Psoas muscle (tissue), 8 donors: ENCODE measurements around the gene CEMP1. TPM values are rescaled to one million over a fixed set of nuclear protein-coding genes. Genes with fewer than 3 reads are reported as not detected.

ENCODE experiments used
- ATAC-seq, 4 donors: fragments of 200-7000 bp; cut with Tn5 transposase; one replicate each; pipeline ENCODE4 v1.9.1; 2020; ENCODE audit warnings: moderate library complexity in 3 of 4, mild to moderate bottlenecking in 2 of 4
- DNase-seq, 2 donors: peaks; one replicate each; pipeline ENCODE4 v3.0.0-alpha.2; 2020
- H3K27ac ChIP-seq: fragments of 200-600 bp; one replicate; pipeline ENCODE4 v1.8.0; 2022
- H3K27me3 ChIP-seq, 3 donors: fragments of 200-600 bp in 1 of 3; one replicate each; pipeline versions ENCODE4 v1.6.1 to v1.8.0; 2013 to 2022; ENCODE audit warnings: low read length in 2 of 3, mild to moderate bottlenecking in 2 of 3, moderate library complexity in 1 of 3; ENCODE audit not compliant: insufficient read depth in 3 of 3
- H3K36me3 ChIP-seq, 2 donors: fragments of 200-600 bp in 1 of 2; one replicate each; pipeline versions ENCODE4 v1.6.1 to v1.8.0; 2013 to 2022; ENCODE audit warnings: low read depth in 1 of 2, mild to moderate bottlenecking in 1 of 2, moderate library complexity in 1 of 2; ENCODE audit not compliant: insufficient read depth in 1 of 2
- H3K4me1 ChIP-seq: fragments of 200-600 bp; one replicate; pipeline ENCODE4 v1.8.0; 2022
- H3K4me3 ChIP-seq: fragments of 200-600 bp; one replicate; pipeline ENCODE4 v1.8.0; 2022; ENCODE audit warnings: mild to moderate bottlenecking
- H3K9me3 ChIP-seq: fragments of 200-600 bp; one replicate; pipeline ENCODE4 v1.8.0; 2022
- CTCF ChIP-seq: fragments of 200-600 bp; IDR thresholded peaks from one replicate; pipeline ENCODE4 v1.8.0; 2022; ENCODE audit warnings: antibody characterized with exemption
- WGBS, 3 donors: extraction: QIAGEN DNeasy Blood & Tissue Kit; methylation state at CpG; one replicate each; pipeline versions ENCODE4 v1.1.6 to v1.1.7; 2013; 5-methylcytosine and 5-hydroxymethylcytosine counted together
- intact Hi-C, 2 donors: fragments of 100-400 bp; cut with DNase I; formaldehyde crosslinking; loops; one replicate each; pipeline versions ENCODE4 v1.11.0 to v1.14.2; 2022
- polyA plus RNA-seq, 3 donors: library from polyadenylated mRNA; stranded (reverse); fragments of 200-250 nt; gene quantifications; one replicate each; pipeline ENCODE4 v1.2.3, GENCODE V29; 2013
- total RNA-seq, 4 donors: library from RNA; stranded (reverse); fragmentation: NEBNext Ultra II Directional in 2 of 4; extraction: Animal tissue kit (Norgen Biotek cat#: 25700) in 2 of 4; gene quantifications; one replicate each; pipeline versions ENCODE4 v1.2.1 to v1.2.4, GENCODE V29; 2021 to 2023
- donor health status: healthy with polysubstance abuse.
- donor health status: DM: no; HTN: no; CAD: no; lungs with moderate emphysema.
- donor health status: Bipolar disorder and iron deficiency.
- donor health status: healthy.
- donor health status: DM: yes; HTN: yes; CAD: no.
- donor health status: DM: no; HTN: no; CAD: no.
- donor health status: DM: no; HTN: no; CAD: no.
- donor health status: DM: yes; HTN: yes; CAD: no.

CEMP1 gene
- total and polyA plus RNA-seq, 7 donors: 0.16 to 0.32 (median 0.20) TPM; not detected in 3

GRCh38 chr16:2482249-2482648 is 49.0 kb downstream of the CEMP1 start:
- no peak for TF ChIP-seq CTCF
- Histone ChIP-seq H3K4me3 (peak overlapping the region; percentile 56), H3K27ac (peak overlapping the region; percentile 89), H3K27me3 (no peaks in the 10 kb centered on the region), H3K9me3 (no peaks in the 10 kb centered on the region), H3K36me3 (no peaks in the 10 kb centered on the region), H3K4me1 (peaks cover 37% of the 10 kb centered on the region)
- ATAC-seq (peak in 3 of 4 donors; percentile 3 to 14 (median 4)), DNase-seq (no peak)
- intact Hi-C loops: no loop called here
- 26 to 35% (median 28%) methylated on average over 13 of the region's 13 CpGs for WGBS, 3 donors

- Histone ChIP-seq H3K4me3 (no peak overlapping the region), H3K4me1 (peaks cover 35% of the 10 kb centered on the region), H3K9me3 (no peaks in the 10 kb centered on the region), H3K36me3 (no peaks in the 10 kb centered on the region), H3K27me3 (no peaks in the 10 kb centered on the region), H3K27ac (peak overlapping the region; percentile 89)
- intact Hi-C loops: no loop called here
- ATAC-seq (no peak), DNase-seq (no peak)
- no peak for TF ChIP-seq CTCF
- WGBS, 3 donors: 55 to 60% (median 58%) methylated on average over 6 to 7 of the region's 7 CpGs
Measured at GRCh38 chr16:2481676-2482075, 49.5 kb downstream of the CEMP1 start.

- no peaks in the 10 kb centered on the region for H3K27me3 ChIP-seq
- no peaks in the 10 kb centered on the region for H3K36me3 ChIP-seq
- ATAC-seq (no peak), DNase-seq (no peak)
- H3K4me3 ChIP-seq: no peak overlapping the region
- 79 to 88% (median 81%) methylated on average over 12 of the region's 12 CpGs for WGBS, 3 donors
- H3K9me3 ChIP-seq: no peaks in the 10 kb centered on the region
- H3K27ac ChIP-seq: no peak overlapping the region
- peaks cover 35% of the 10 kb centered on the region for H3K4me1 ChIP-seq
- intact Hi-C loops: no loop called here
- TF ChIP-seq CTCF: no peak
Measured at GRCh38 chr16:2480948-2481347, 50.3 kb downstream of the CEMP1 start.

Other genes with a start within 250 kb of the CEMP1 start
- 1 to 10 TPM; 8.6 to 9.4 (median 9.0) TPM for gene ABCA3, start 190.7 kb downstream of the CEMP1 start, total RNA-seq
- 1 to 10 TPM; 2.2 to 5.2 (median 3.0) TPM for gene ABCA3, start 190.7 kb downstream of the CEMP1 start, polyA plus RNA-seq
- 1 to 10 TPM; 1.2 to 1.8 (median 1.7) TPM for gene CCNF, start 102.0 kb downstream of the CEMP1 start, total RNA-seq
- gene CCNF, start 102.0 kb downstream of the CEMP1 start, polyA plus RNA-seq: 1 to 10 TPM; 1.1 to 2.3 (median 1.7) TPM
- 1 to 10 TPM in 1 of 4 donors, under 1 TPM in 3; 0.25 to 1.1 (median 0.47) TPM for gene TEDC2, start 71.3 kb downstream of the CEMP1 start, total RNA-seq
- 1 to 10 TPM in 2 of 3 donors, under 1 TPM in 1; 0.34 to 3.0 (median 1.2) TPM for gene TEDC2, start 71.3 kb downstream of the CEMP1 start, polyA plus RNA-seq
- under 1 TPM in 3 of 4 donors, not detected in 1; 0.13 to 0.20 (median 0.14) TPM for gene NTN3, start 60.1 kb downstream of the CEMP1 start, total RNA-seq
- gene NTN3, start 60.1 kb downstream of the CEMP1 start, polyA plus RNA-seq: under 1 TPM in 1 of 3 donors, not detected in 2; 0.01 TPM
- gene TBC1D24, start 56.3 kb downstream of the CEMP1 start, total RNA-seq: 1 to 10 TPM; 6.0 to 8.9 (median 6.5) TPM
- gene TBC1D24, start 56.3 kb downstream of the CEMP1 start, polyA plus RNA-seq: 1 to 10 TPM; 3.2 to 5.4 (median 4.8) TPM
- 100 to 1,000 TPM; 116 to 193 (median 182) TPM for gene ATP6V0C, start 17.5 kb downstream of the CEMP1 start, total RNA-seq
- gene ATP6V0C, start 17.5 kb downstream of the CEMP1 start, polyA plus RNA-seq: 100 to 1,000 TPM; 165 to 241 (median 174) TPM
- 10 to 100 TPM in 1 of 4 donors, 1 to 10 TPM in 3; 5.7 to 12.4 (median 9.3) TPM for gene AMDHD2, start 11.0 kb downstream of the CEMP1 start, total RNA-seq
- gene AMDHD2, start 11.0 kb downstream of the CEMP1 start, polyA plus RNA-seq: 10 to 100 TPM in 2 of 3 donors, 1 to 10 TPM in 1; 5.4 to 12.6 (median 11.8) TPM
- gene PDPK1, start 6.6 kb upstream of the CEMP1 start, total RNA-seq: 10 to 100 TPM; 29.7 to 44.5 (median 36.6) TPM
- gene PDPK1, start 6.6 kb upstream of the CEMP1 start, polyA plus RNA-seq: 10 to 100 TPM; 12.9 to 32.6 (median 14.3) TPM
- gene KCTD5, start 151.1 kb upstream of the CEMP1 start, total RNA-seq: 10 to 100 TPM in 3 of 4 donors, 1 to 10 TPM in 1; 9.1 to 18.0 (median 16.7) TPM
- 10 to 100 TPM; 10.8 to 65.8 (median 24.1) TPM for gene KCTD5, start 151.1 kb upstream of the CEMP1 start, polyA plus RNA-seq
- gene PRSS27, start 188.8 kb upstream of the CEMP1 start, total RNA-seq: under 1 TPM in 2 of 4 donors, not detected in 2; 0.22 to 0.34 TPM
- under 1 TPM; 0.07 to 0.20 (median 0.08) TPM for gene PRSS27, start 188.8 kb upstream of the CEMP1 start, polyA plus RNA-seq
- gene SRRM2, start 221.2 kb upstream of the CEMP1 start, total RNA-seq: 100 to 1,000 TPM; 277 to 413 (median 316) TPM
- 100 to 1,000 TPM; 183 to 226 (median 216) TPM for gene SRRM2, start 221.2 kb upstream of the CEMP1 start, polyA plus RNA-seq
- gene ELOB, start 245.9 kb upstream of the CEMP1 start, total RNA-seq: 100 to 1,000 TPM; 226 to 317 (median 296) TPM
- gene ELOB, start 245.9 kb upstream of the CEMP1 start, polyA plus RNA-seq: 100 to 1,000 TPM; 344 to 660 (median 388) TPM